DOHH2 (cell line): ENCODE results near the gene PCBP3.

Experiments used
- H3F3A ChIP-seq: fragments of 200-600 bp; sonication (generic), shearing (Covaris generic); 2 replicates; pipeline ENCODE4 v1.6.0; 2016; ENCODE audit warnings: antibody characterized with exemption, mild to moderate bottlenecking; ENCODE audit not compliant: control insufficient read depth, insufficient read depth
- H3K27ac ChIP-seq: fragments of 200-600 bp; sonication (generic); 2 replicates; pipeline ENCODE4 v1.5.1; 2014; ENCODE audit warnings: low read depth, mild to moderate bottlenecking, low read length, moderate library complexity
- H3K27me3 ChIP-seq: fragments of 200-600 bp; sonication (generic); 2 replicates; pipeline ENCODE4 v1.6.1; 2014; ENCODE audit warnings: mild to moderate bottlenecking, low read length, mixed read lengths; ENCODE audit not compliant: control insufficient read depth
- H3K36me3 ChIP-seq: fragments of 200-600 bp; sonication (generic); 2 replicates; pipeline ENCODE4 v1.6.1; 2014; ENCODE audit warnings: mild to moderate bottlenecking, low read length, moderate library complexity, mixed read lengths; ENCODE audit not compliant: control insufficient read depth
- H3K4me1 ChIP-seq: fragments of 200-600 bp; sonication (generic); 2 replicates; pipeline ENCODE4 v1.6.1; 2014; ENCODE audit warnings: mild to moderate bottlenecking, low read length, mixed read lengths; ENCODE audit not compliant: control insufficient read depth
- H3K4me2 ChIP-seq: fragments of 200-600 bp; sonication (generic); 2 replicates; pipeline ENCODE4 v1.6.0; 2014; ENCODE audit warnings: mild to moderate bottlenecking, low read length, moderate library complexity
- H3K4me3 ChIP-seq: fragments of 200-600 bp; sonication (generic); 2 replicates; pipeline ENCODE4 v1.5.1; 2014; ENCODE audit warnings: mild to moderate bottlenecking, low read length, mixed read lengths
- H3K79me2 ChIP-seq: fragments of 200-600 bp; sonication (generic); 2 replicates; pipeline ENCODE4 v1.6.1; 2014; ENCODE audit warnings: mild to moderate bottlenecking, low read length, mixed read lengths; ENCODE audit not compliant: control insufficient read depth
- H3K9me2 ChIP-seq: fragments of 200-600 bp; sonication (generic); replicated peaks from 2 replicates; pipeline ENCODE4 v1.6.1; 2014; ENCODE audit warnings: mild to moderate bottlenecking, low read length, mixed read lengths; ENCODE audit not compliant: control insufficient read depth
- H3K9me3 ChIP-seq: fragments of 200-600 bp; sonication (generic); 2 replicates; pipeline ENCODE4 v1.6.1; 2014; ENCODE audit warnings: antibody characterized with exemption, low read length, mixed read lengths; ENCODE audit not compliant: control insufficient read depth, insufficient read depth
- H4K20me1 ChIP-seq: fragments of 200-600 bp; sonication (generic); 2 replicates; pipeline ENCODE4 v1.6.0; 2014; ENCODE audit warnings: low read depth, mild to moderate bottlenecking, antibody characterized with exemption, low read length, moderate library complexity; ENCODE audit not compliant: control insufficient read depth, insufficient read depth
- CTCF ChIP-seq: fragments of 200-600 bp; sonication (generic); IDR thresholded peaks from one replicate; pipeline ENCODE4 v1.5.1; 2014; ENCODE audit warnings: antibody characterized with exemption, mild to moderate bottlenecking, low read depth, low read length; ENCODE audit not compliant: poor library complexity, severe bottlenecking
- EZH2phosphoT487 ChIP-seq: fragments of 200-600 bp; sonication (generic); IDR thresholded peaks from 2 replicates; pipeline ENCODE4 v1.6.1; 2017; ENCODE audit warnings: borderline replicate concordance, mild to moderate bottlenecking, antibody characterized with exemption, low read length, moderate library complexity, mixed read lengths

PCBP3 gene

GRCh38 chr21:45725844-45726200 is 82.3 kb downstream of the PCBP3 start:
- Histone ChIP-seq H3K79me2 (no peaks in the 10 kb centered on the region), H3F3A (no peaks in the 10 kb centered on the region), H3K27me3 (no peaks in the 10 kb centered on the region), H3K9me3 (no peaks in the 10 kb centered on the region), H3K36me3 (no peaks in the 10 kb centered on the region), H3K27ac (no peak overlapping the region), H3K9me2 (no peaks in the 10 kb centered on the region), H3K4me1 (no peaks in the 10 kb centered on the region), H4K20me1 (no peaks in the 10 kb centered on the region), H3K4me3 (no peak overlapping the region), H3K4me2 (no peak overlapping the region)
- TF ChIP-seq CTCF (no peak), EZH2phosphoT487 (no peak)

GRCh38 chr21:45726438-45726837 is 82.9 kb downstream of the PCBP3 start:
- no peaks in the 10 kb centered on the region for H3K36me3 ChIP-seq
- H3K4me2 ChIP-seq: no peak overlapping the region
- no peak for TF ChIP-seq CTCF
- no peak for TF ChIP-seq EZH2phosphoT487
- H3K4me1 ChIP-seq: no peaks in the 10 kb centered on the region
- H3K9me2 ChIP-seq: no peaks in the 10 kb centered on the region
- no peak overlapping the region for H3K4me3 ChIP-seq
- H3K79me2 ChIP-seq: no peaks in the 10 kb centered on the region
- H3K27ac ChIP-seq: no peak overlapping the region
- H4K20me1 ChIP-seq: no peaks in the 10 kb centered on the region
- peaks cover 3% of the 10 kb centered on the region; the same call in 1 of the 2 replicates for H3K27me3 ChIP-seq
- no peaks in the 10 kb centered on the region for H3F3A ChIP-seq
- H3K9me3 ChIP-seq: no peaks in the 10 kb centered on the region

GRCh38 chr21:45727390-45727789 is 83.9 kb downstream of the PCBP3 start:
- no peaks in the 10 kb centered on the region for H3K4me1 ChIP-seq

More at GRCh38 chr21:45727390-45727789, 83.9 kb downstream of the PCBP3 start:
- Histone ChIP-seq H3K4me3 (no peak overlapping the region), H3K27me3 (peaks cover 3% of the 10 kb centered on the region; the same call in 1 of the 2 replicates), H3K9me2 (no peaks in the 10 kb centered on the region), H3K27ac (no peak overlapping the region), H3K79me2 (no peaks in the 10 kb centered on the region), H3K36me3 (no peaks in the 10 kb centered on the region), H3F3A (no peaks in the 10 kb centered on the region), H4K20me1 (no peaks in the 10 kb centered on the region), H3K4me2 (no peak overlapping the region), H3K9me3 (no peaks in the 10 kb centered on the region)
- TF ChIP-seq CTCF (no peak), EZH2phosphoT487 (no peak)
